OCI-LY1 (cell line): ENCODE measurements around the gene ADAMTS3.

ENCODE experiments used
- H2AFZ ChIP-seq: fragments of 200-600 bp; sonication (generic), shearing (Covaris generic); 2 replicates; pipeline ENCODE4 v1.6.0; 2014; ENCODE audit warnings: antibody characterized with exemption, mild to moderate bottlenecking, low read length
- H3F3A ChIP-seq: fragments of 200-600 bp; sonication (generic), shearing (Covaris generic); 2 replicates; pipeline ENCODE4 v1.6.0; 2014; ENCODE audit warnings: mild to moderate bottlenecking, antibody characterized with exemption, low read length, moderate library complexity; ENCODE audit not compliant: insufficient read depth
- H3K27ac ChIP-seq: fragments of 200-600 bp; sonication (generic); 2 replicates; pipeline ENCODE4 v1.5.1; 2014; ENCODE audit warnings: low read length, mixed run types, mild to moderate bottlenecking, low read depth; ENCODE audit not compliant: poor library complexity, severe bottlenecking
- H3K27me3 ChIP-seq: fragments of 200-600 bp; sonication (generic); 2 replicates; pipeline ENCODE4 v1.6.0; 2014; ENCODE audit warnings: antibody characterized with exemption, mild to moderate bottlenecking, low read length, moderate library complexity; ENCODE audit not compliant: insufficient read depth
- H3K36me3 ChIP-seq: fragments of 200-600 bp; sonication (generic); 2 replicates; pipeline ENCODE4 v1.6.1; 2014; ENCODE audit warnings: mild to moderate bottlenecking, antibody characterized with exemption, low read length, moderate library complexity, mixed read lengths; ENCODE audit not compliant: insufficient read depth
- H3K4me1 ChIP-seq: fragments of 200-600 bp; sonication (generic); 2 replicates; pipeline ENCODE4 v1.5.1; 2014; ENCODE audit warnings: mild to moderate bottlenecking, low read length, moderate library complexity; ENCODE audit not compliant: insufficient read depth, severe bottlenecking
- H3K4me2 ChIP-seq: fragments of 200-600 bp; sonication (generic), shearing (Covaris generic); 2 replicates; pipeline ENCODE4 v1.6.1; 2014; ENCODE audit warnings: low read length
- H3K4me3 ChIP-seq: fragments of 200-600 bp; sonication (generic); 2 replicates; pipeline ENCODE4 v1.5.1; 2014; ENCODE audit warnings: low read length, low read depth, mild to moderate bottlenecking, mixed read lengths; ENCODE audit not compliant: poor library complexity, severe bottlenecking
- H3K79me2 ChIP-seq: fragments of 200-600 bp; shearing (Covaris generic); 2 replicates; pipeline ENCODE4 v1.6.1; 2016; ENCODE audit warnings: mixed run types, low read length, mixed read lengths; ENCODE audit not compliant: insufficient read depth
- H3K9ac ChIP-seq: fragments of 200-600 bp; sonication (generic), shearing (Covaris generic); 2 replicates; pipeline ENCODE4 v1.6.1; 2014; ENCODE audit warnings: mild to moderate bottlenecking, low read length, mixed read lengths
- H3K9me2 ChIP-seq: fragments of 200-600 bp; sonication (generic), shearing (Covaris generic); 2 replicates; pipeline ENCODE4 v1.6.1; 2014; ENCODE audit warnings: low read depth, mild to moderate bottlenecking, low read length, mixed read lengths
- H3K9me3 ChIP-seq: fragments of 200-600 bp; shearing (Covaris generic); 2 replicates; pipeline ENCODE4 v1.6.1; 2014; ENCODE audit warnings: low read length, mixed read lengths
- H4K20me1 ChIP-seq: fragments of 200-600 bp; sonication (generic), shearing (Covaris generic); 2 replicates; pipeline ENCODE4 v1.6.0; 2016; ENCODE audit warnings: mild to moderate bottlenecking, low read length; ENCODE audit not compliant: insufficient read depth
- EZH2 ChIP-seq: fragments of 200-600 bp; sonication (generic), shearing (Covaris generic); IDR thresholded peaks from 2 replicates; pipeline ENCODE4 v1.8.0; 2017; ENCODE audit warnings: borderline replicate concordance, mixed run types, mild to moderate bottlenecking, antibody characterized with exemption, low read length, moderate library complexity, mixed read lengths
- TF ChIP-seq, protein P1 (sequence below): fragments of 200-600 bp; sonication (generic), shearing (Covaris generic); IDR thresholded peaks from 2 replicates; pipeline ENCODE4 v1.5.1; 2017; ENCODE audit warnings: mild to moderate bottlenecking, antibody characterized with exemption, low read length, moderate library complexity, mixed read lengths

The ADAMTS3 gene

DNA sequence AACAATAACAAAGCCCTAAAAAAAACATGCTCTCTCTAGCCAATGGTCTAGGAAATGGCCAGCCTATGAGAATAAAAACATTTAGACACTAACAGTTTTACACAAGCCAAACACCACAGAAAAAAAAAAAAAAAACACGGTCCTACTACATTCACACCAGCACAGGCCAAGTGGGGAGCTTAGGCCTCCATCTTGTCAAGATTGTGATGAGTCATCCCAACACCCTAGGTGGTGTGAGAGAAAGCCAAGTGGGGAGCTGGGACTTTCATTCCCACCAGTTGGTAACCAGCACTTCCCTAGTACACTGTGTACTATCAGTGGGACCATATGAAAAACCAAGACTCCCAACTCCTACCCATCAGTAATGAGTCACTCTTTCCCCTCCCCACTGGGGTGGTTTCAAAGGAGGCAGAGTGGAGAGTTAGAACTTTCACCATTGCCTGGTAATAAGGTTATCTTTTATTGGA, 95.6 kb downstream of the ADAMTS3 start:
- no peak overlapping the region for H3K9ac ChIP-seq
- H4K20me1 ChIP-seq: no peaks in the 10 kb centered on the region
- H3F3A ChIP-seq: no peaks in the 10 kb centered on the region
- H3K27ac ChIP-seq: no peak overlapping the region
- no peak overlapping the region for H3K4me3 ChIP-seq
- no peak overlapping the region for H3K4me2 ChIP-seq
- H2AFZ ChIP-seq: no peak overlapping the region
- TF ChIP-seq EZH2: no peak
- TF ChIP-seq, protein P1, sequence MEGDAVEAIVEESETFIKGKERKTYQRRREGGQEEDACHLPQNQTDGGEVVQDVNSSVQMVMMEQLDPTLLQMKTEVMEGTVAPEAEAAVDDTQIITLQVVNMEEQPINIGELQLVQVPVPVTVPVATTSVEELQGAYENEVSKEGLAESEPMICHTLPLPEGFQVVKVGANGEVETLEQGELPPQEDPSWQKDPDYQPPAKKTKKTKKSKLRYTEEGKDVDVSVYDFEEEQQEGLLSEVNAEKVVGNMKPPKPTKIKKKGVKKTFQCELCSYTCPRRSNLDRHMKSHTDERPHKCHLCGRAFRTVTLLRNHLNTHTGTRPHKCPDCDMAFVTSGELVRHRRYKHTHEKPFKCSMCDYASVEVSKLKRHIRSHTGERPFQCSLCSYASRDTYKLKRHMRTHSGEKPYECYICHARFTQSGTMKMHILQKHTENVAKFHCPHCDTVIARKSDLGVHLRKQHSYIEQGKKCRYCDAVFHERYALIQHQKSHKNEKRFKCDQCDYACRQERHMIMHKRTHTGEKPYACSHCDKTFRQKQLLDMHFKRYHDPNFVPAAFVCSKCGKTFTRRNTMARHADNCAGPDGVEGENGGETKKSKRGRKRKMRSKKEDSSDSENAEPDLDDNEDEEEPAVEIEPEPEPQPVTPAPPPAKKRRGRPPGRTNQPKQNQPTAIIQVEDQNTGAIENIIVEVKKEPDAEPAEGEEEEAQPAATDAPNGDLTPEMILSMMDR: no peak
- H3K9me2 ChIP-seq: no peaks in the 10 kb centered on the region
- H3K79me2 ChIP-seq: no peaks in the 10 kb centered on the region
- no peaks in the 10 kb centered on the region for H3K9me3 ChIP-seq
- H3K4me1 ChIP-seq: no peaks in the 10 kb centered on the region
- H3K36me3 ChIP-seq: no peaks in the 10 kb centered on the region
- H3K27me3 ChIP-seq: no peaks in the 10 kb centered on the region

DNA sequence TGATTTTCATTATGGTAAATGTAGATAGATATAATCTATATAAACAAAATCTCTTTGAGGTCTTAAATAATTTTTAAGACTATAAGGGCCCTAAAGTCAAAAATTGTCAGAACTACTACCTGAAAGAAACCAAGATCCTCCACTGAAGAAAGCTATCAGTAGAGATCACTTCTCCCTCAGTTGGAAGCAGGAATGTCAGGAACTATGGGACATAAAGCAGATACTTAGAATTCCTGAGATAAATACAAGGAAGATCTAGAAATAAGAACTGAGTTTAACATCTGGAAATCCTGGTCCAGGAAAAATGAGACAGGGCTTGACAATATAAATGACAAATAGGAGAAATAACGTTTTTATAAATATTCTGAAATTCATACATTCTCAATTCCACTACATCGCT, 97.2 kb downstream of the ADAMTS3 start:
- no peaks in the 10 kb centered on the region for H3K9me3 ChIP-seq

DNA sequence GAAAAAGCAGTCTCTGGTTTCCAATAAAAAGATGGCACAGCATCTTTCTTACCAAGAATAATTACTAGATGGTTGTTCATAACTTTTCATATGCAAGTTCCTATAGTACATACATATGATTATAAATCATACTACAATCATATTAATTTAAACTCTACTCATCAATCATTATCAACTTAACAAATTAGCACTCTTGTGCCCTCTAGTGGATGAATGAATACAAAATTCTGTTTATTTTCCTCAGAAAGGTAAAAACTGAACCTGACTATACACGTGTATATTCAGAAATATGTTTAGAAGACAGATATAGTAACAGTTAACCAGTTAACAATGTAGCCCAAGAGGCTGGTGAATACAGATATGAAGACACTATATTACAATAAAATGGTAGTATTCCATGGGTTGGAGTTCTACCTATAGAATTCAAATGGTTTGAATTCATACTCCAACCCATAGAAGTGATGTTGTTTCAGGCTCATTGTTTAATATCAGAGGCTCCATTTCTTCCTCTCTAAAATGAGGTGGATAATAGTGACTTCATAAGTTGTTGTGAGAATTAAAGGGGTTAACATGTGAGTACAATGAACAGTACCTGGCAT, 100.0 kb downstream of the ADAMTS3 start:
- no peak overlapping the region for H3K4me2 ChIP-seq
- no peaks in the 10 kb centered on the region for H4K20me1 ChIP-seq
- no peaks in the 10 kb centered on the region for H3K4me1 ChIP-seq
- no peaks in the 10 kb centered on the region for H3K27me3 ChIP-seq
- H3K9me3 ChIP-seq: no peaks in the 10 kb centered on the region
- H3K9ac ChIP-seq: no peak overlapping the region
- H3K36me3 ChIP-seq: no peaks in the 10 kb centered on the region
- TF ChIP-seq EZH2: no peak
- TF ChIP-seq, protein P1: peak; percentile 62
- H3K4me3 ChIP-seq: no peak overlapping the region
- no peak overlapping the region for H2AFZ ChIP-seq
- H3K9me2 ChIP-seq: no peaks in the 10 kb centered on the region
- no peak overlapping the region for H3K27ac ChIP-seq
- H3K79me2 ChIP-seq: no peaks in the 10 kb centered on the region
- no peaks in the 10 kb centered on the region for H3F3A ChIP-seq

More for the DNA sequence above, 97.2 kb downstream of the ADAMTS3 start:
- H3F3A ChIP-seq: no peaks in the 10 kb centered on the region
- TF ChIP-seq EZH2: no peak
- TF ChIP-seq, protein P1: no peak
- no peak overlapping the region for H2AFZ ChIP-seq
- no peak overlapping the region for H3K9ac ChIP-seq
- no peaks in the 10 kb centered on the region for H3K4me1 ChIP-seq
- no peaks in the 10 kb centered on the region for H3K27me3 ChIP-seq
- no peak overlapping the region for H3K4me2 ChIP-seq
- H3K27ac ChIP-seq: no peak overlapping the region
- H3K9me2 ChIP-seq: no peaks in the 10 kb centered on the region
- no peaks in the 10 kb centered on the region for H3K79me2 ChIP-seq
- H4K20me1 ChIP-seq: no peaks in the 10 kb centered on the region
- H3K4me3 ChIP-seq: no peak overlapping the region
- H3K36me3 ChIP-seq: no peaks in the 10 kb centered on the region
